Astrocyte (in vitro differentiated cells and primary cell): Measurements from ENCODE around the gene EDRF1. TPM values are rescaled to one million over a fixed set of nuclear protein-coding genes. Genes with fewer than 3 reads are reported as not detected.

Source experiments
- DNase-seq: peaks from one replicate; pipeline ENCODE4 v3.0.0-alpha.2; 2010; ENCODE audit warnings: low read depth
- FAIRE-seq: peaks from 2 replicates; lab custom pipeline; 2011; peaks lifted over from hg19 to GRCh38; lab: Jason Lieb, UNC
- H2AFZ ChIP-seq: 2 replicates; pipeline ENCODE4 v1.6.0; 2012; ENCODE audit warnings: low read depth, low read length, inconsistent platforms
- H3K27ac ChIP-seq: 2 replicates; pipeline ENCODE4 v1.5.1; 2011; ENCODE audit warnings: low read depth, low read length, inconsistent platforms
- H3K27me3 ChIP-seq: 2 replicates; pipeline ENCODE4 v1.6.0; 2011; ENCODE audit warnings: low read length, inconsistent platforms; ENCODE audit not compliant: insufficient read depth
- H3K36me3 ChIP-seq: 2 replicates; pipeline ENCODE4 v1.5.1; 2011; ENCODE audit warnings: low read length, inconsistent platforms; ENCODE audit not compliant: insufficient read depth
- H3K4me1 ChIP-seq: 2 replicates; pipeline ENCODE4 v1.5.1; 2011; ENCODE audit warnings: low read length, inconsistent platforms; ENCODE audit not compliant: insufficient read depth
- H3K4me2 ChIP-seq: 2 replicates; pipeline ENCODE4 v1.6.0; 2012; ENCODE audit warnings: low read length, inconsistent platforms
- H3K4me3 ChIP-seq: 2 replicates; pipeline ENCODE4 v1.5.1; 2011; ENCODE audit warnings: low read depth, mild to moderate bottlenecking, low read length, inconsistent platforms; ENCODE audit not compliant: insufficient read depth
- H3K79me2 ChIP-seq: 2 replicates; pipeline ENCODE4 v1.6.0; 2012; ENCODE audit warnings: mild to moderate bottlenecking, low read length, inconsistent platforms; ENCODE audit not compliant: insufficient read depth
- H3K9ac ChIP-seq: 2 replicates; pipeline ENCODE4 v1.6.0; 2012; ENCODE audit warnings: mild to moderate bottlenecking, low read length, inconsistent platforms
- H3K9me3 ChIP-seq: 2 replicates; pipeline ENCODE4 v1.5.1; 2012; ENCODE audit warnings: low read depth, mild to moderate bottlenecking, low read length, inconsistent platforms; ENCODE audit not compliant: insufficient read depth
- H4K20me1 ChIP-seq: 2 replicates; pipeline ENCODE4 v1.6.0; 2012; ENCODE audit warnings: low read length, inconsistent platforms; ENCODE audit not compliant: insufficient read depth
- H3K27ac Mint-ChIP-seq: one replicate; pipeline ENCODE4 v1.8.0; 2021; ENCODE audit warnings: mild to moderate bottlenecking, mixed read lengths; ENCODE audit not compliant: unreplicated experiment
- H3K27me3 Mint-ChIP-seq: one replicate; pipeline ENCODE4 v1.8.0; 2021; ENCODE audit warnings: low read depth, mixed read lengths; ENCODE audit not compliant: unreplicated experiment
- H3K36me3 Mint-ChIP-seq: one replicate; pipeline ENCODE4 v1.8.0; 2021; ENCODE audit warnings: low read depth, mixed read lengths; ENCODE audit not compliant: unreplicated experiment
- H3K4me1 Mint-ChIP-seq: one replicate; pipeline ENCODE4 v1.8.0; 2021; ENCODE audit warnings: low read depth, mixed read lengths; ENCODE audit not compliant: unreplicated experiment
- H3K4me3 Mint-ChIP-seq: one replicate; pipeline ENCODE4 v1.8.0; 2021; ENCODE audit warnings: mild to moderate bottlenecking, moderate library complexity, mixed read lengths; ENCODE audit not compliant: unreplicated experiment
- H3K9me3 Mint-ChIP-seq: one replicate; pipeline ENCODE4 v1.8.0; 2021; ENCODE audit warnings: mild to moderate bottlenecking, mixed read lengths; ENCODE audit not compliant: unreplicated experiment
- EZH2 ChIP-seq: IDR thresholded peaks from 2 replicates; pipeline ENCODE4 v1.6.1; 2012; ENCODE audit warnings: mild to moderate bottlenecking, low read length, inconsistent platforms; ENCODE audit not compliant: insufficient read depth
- total RNA-seq: library from RNA; stranded (reverse); gene quantifications from 2 replicates; pipeline ENCODE4 v1.2.1, GENCODE V29; 2021
- TF ChIP-seq, protein P1 (sequence below): IDR thresholded peaks from 2 replicates; pipeline ENCODE4 v1.5.1; 2011; ENCODE audit warnings: low read depth, mild to moderate bottlenecking, inconsistent platforms, low read length, moderate library complexity; ENCODE audit not compliant: insufficient read depth

The EDRF1 gene
- total RNA-seq, 1 donor from 2014 or later: 25.7 TPM

DNA sequence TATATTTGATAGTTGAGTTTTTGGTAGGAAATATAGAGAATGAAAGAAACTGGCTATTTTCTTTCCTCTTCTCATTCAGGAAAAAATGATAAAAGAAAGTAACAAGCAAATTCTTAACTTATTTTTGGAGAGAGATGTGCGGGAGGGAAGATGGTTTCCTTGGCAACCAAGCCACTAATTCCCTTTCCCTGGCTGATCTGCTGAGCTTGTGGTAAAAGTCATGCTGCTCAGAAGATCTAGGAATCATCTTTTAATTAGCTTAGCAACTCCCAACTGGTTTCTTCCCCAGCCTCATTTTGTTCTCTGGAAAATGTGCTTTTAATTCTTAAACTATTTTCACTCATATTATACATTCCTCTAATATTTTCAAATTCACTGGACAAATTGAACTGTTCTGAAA, 91.7 kb downstream of the EDRF1 start:
- TF ChIP-seq, protein P1, sequence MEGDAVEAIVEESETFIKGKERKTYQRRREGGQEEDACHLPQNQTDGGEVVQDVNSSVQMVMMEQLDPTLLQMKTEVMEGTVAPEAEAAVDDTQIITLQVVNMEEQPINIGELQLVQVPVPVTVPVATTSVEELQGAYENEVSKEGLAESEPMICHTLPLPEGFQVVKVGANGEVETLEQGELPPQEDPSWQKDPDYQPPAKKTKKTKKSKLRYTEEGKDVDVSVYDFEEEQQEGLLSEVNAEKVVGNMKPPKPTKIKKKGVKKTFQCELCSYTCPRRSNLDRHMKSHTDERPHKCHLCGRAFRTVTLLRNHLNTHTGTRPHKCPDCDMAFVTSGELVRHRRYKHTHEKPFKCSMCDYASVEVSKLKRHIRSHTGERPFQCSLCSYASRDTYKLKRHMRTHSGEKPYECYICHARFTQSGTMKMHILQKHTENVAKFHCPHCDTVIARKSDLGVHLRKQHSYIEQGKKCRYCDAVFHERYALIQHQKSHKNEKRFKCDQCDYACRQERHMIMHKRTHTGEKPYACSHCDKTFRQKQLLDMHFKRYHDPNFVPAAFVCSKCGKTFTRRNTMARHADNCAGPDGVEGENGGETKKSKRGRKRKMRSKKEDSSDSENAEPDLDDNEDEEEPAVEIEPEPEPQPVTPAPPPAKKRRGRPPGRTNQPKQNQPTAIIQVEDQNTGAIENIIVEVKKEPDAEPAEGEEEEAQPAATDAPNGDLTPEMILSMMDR: no peak
- no peak for TF ChIP-seq EZH2
- Mint-ChIP-seq H3K36me3 (peaks cover 29% of the 10 kb centered on the region), H3K4me1 (peaks cover 7% of the 10 kb centered on the region), H3K9me3 (no peaks in the 10 kb centered on the region), H3K27ac (no peak overlapping the region), H3K4me3 (no peak overlapping the region), H3K27me3 (no peaks in the 10 kb centered on the region)
- Histone ChIP-seq H2AFZ (no peak overlapping the region), H3K79me2 (no peaks in the 10 kb centered on the region), H3K4me2 (no peak overlapping the region), H3K36me3 (peaks cover 24% of the 10 kb centered on the region), H3K9ac (no peak overlapping the region), H3K27me3 (no peaks in the 10 kb centered on the region), H3K9me3 (no peaks in the 10 kb centered on the region), H3K27ac (no peak overlapping the region), H3K4me1 (no peaks in the 10 kb centered on the region), H3K4me3 (no peak overlapping the region), H4K20me1 (no peaks in the 10 kb centered on the region)
- FAIRE-seq: no peak
- no peak for DNase-seq

DNA sequence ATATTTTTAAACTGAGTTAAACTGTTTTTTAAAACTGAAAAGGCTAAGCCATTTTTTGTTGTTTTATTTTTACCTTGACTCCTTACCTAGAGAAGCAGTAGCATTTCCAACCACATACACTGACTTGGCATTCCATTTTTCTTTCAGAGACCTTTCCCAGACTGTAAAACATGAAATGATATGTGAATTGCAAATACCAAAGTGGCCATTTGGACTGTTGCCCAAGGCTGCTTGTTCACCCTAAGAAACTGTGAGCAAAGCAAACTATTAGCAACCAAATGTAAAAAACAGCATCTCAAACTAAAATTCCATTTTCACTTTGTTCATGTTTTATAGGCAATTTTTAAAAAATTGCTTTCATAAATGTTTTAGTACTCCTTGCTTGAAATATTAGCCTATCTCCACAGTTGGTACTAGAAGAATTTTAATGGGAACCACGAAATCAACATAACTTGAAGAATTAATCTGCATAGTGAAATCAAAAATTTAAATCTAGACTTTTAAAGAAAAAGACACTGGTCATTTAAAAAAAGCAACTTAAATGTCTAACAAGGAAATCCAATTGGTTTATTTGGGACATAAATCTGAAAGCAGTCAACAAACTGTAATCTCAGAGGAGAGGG, 92.7 kb downstream of the EDRF1 start:
- Histone ChIP-seq H4K20me1 (no peaks in the 10 kb centered on the region), H3K79me2 (no peaks in the 10 kb centered on the region), H3K27ac (no peak overlapping the region), H3K36me3 (peaks cover 20% of the 10 kb centered on the region), H3K9me3 (no peaks in the 10 kb centered on the region), H3K27me3 (no peaks in the 10 kb centered on the region), H2AFZ (no peak overlapping the region), H3K4me2 (no peak overlapping the region), H3K4me1 (no peaks in the 10 kb centered on the region), H3K9ac (no peak overlapping the region), H3K4me3 (no peak overlapping the region)
- Mint-ChIP-seq H3K36me3 (peaks cover 26% of the 10 kb centered on the region), H3K4me3 (no peak overlapping the region), H3K9me3 (no peaks in the 10 kb centered on the region), H3K27me3 (no peaks in the 10 kb centered on the region), H3K4me1 (peaks cover 7% of the 10 kb centered on the region), H3K27ac (no peak overlapping the region)
- FAIRE-seq: no peak
- TF ChIP-seq, protein P1: no peak
- no peak for TF ChIP-seq EZH2
- peak; percentile 58 for DNase-seq

Other genes with a start within 250 kb of the EDRF1 start
- not detected in 2 replicates for gene TEX36, start 36.5 kb upstream of the EDRF1 start, total RNA-seq
- not detected in 2 replicates for gene MMP21, start 56.1 kb downstream of the EDRF1 start, total RNA-seq
- 64.6 and 66.0 TPM in 2 replicates for gene UROS, start 103.5 kb downstream of the EDRF1 start, total RNA-seq
- gene BCCIP, start 103.8 kb downstream of the EDRF1 start, total RNA-seq: 65.9 and 68.1 TPM in 2 replicates
- gene DHX32, start 161.6 kb downstream of the EDRF1 start, total RNA-seq: 39.4 and 41.7 TPM in 2 replicates
- gene FANK1, start 176.9 kb downstream of the EDRF1 start, total RNA-seq: 9.7 and 12.1 TPM in 2 replicates